Left forelimb (tissue), 1 donor: ENCODE results near the gene ADGRG7.

Experiments used
- DNase-seq: peaks from one replicate; pipeline ENCODE4 v3.0.0-alpha.2; 2018; ENCODE audit warnings: low spot score

ADGRG7 gene

GRCh38 chr3:100702082-100702979 is 92.9 kb downstream of the ADGRG7 start:
- DNase-seq = no peak

GRCh38 chr3:100702980-100703345 is 93.6 kb downstream of the ADGRG7 start:
- DNase-seq = no peak

GRCh38 chr3:100703865-100704264 is 94.5 kb downstream of the ADGRG7 start:
- DNase-seq = no peak

DNA sequence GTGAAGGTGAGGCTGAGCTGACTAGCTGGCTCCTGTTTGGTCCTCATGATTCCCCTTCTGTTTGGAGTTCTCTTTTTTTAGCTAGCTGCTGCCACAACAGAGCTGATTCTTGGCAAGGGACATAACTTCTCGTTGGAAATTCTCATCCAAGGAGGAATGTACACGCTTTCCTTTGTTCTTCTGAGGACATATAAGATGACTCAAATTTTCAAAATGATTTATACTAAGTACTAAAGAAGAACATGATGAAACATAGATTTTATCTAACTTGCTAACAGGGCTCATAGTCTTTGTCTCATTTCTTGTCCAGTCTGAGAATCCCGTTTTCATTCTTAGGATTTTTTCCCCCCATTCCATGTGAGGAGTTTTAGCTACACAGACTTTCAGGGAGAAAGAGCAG is 97.0 kb downstream of the ADGRG7 start:
- no peak for DNase-seq

DNA sequence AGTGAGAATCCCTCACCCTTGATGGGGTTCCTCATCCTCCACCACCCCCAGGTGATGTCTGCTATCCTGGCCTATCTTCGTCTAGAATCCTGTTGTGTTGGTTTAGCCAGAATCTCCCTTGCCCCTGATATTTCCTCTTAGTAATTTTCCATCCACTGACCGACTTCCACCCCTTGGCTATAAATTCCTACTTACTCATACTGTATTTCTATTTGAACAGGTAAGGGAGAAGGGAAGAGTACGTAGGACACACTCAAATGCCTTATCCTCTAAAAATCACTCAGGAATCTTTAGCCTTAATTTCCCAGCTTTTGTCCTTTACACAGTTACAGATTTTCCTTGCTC is 99.2 kb downstream of the ADGRG7 start:
- DNase-seq = no peak

DNA sequence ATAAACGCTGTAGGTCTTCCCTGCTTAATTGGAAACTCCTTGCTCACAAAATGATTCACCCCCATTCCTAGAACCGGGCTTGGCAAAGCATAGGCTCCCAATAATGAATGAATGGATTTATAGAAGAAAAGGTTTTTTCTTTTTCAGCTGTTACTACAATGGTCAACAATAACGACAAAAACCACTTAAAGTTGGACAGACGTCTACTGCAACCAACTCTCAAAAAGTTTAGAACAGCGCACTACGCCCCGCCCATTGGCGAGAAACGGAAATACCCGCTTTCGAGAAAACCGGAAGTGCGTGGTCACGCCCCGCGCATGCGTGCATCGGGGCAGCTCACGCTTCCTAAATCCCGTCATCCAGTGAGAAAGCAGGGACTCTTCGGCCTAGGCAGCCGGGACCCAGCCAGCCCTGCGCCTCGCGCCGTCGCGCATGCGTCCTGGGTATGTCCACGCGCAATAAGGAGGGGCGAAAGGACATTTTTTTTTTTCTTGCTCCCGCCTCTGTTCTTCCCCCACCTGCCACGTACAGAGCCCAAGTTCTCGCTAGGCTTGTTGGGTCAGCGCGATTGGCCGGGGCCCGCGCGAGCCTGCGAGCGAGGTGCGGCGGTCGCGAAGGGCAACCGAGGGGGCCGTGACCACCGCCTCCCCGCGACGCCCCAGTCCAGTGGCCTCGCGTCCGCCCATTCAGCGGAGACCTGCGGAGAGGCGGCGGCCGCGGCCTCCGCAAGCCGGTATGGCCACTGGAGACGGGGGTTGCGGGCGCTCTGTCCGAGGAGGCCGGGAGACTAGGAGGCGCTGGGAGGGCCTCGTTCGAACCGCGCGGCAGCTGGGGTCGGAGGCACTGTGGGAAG is 99.8 kb downstream of the ADGRG7 start, which contains the start of gene TFG:
TSS of gene TFG (plus strand) at position 506 of the 853 bp plus-strand sequence. CDS start 4,192 bp downstream, outside the sequence.
- peak; percentile 100 for DNase-seq

DNA sequence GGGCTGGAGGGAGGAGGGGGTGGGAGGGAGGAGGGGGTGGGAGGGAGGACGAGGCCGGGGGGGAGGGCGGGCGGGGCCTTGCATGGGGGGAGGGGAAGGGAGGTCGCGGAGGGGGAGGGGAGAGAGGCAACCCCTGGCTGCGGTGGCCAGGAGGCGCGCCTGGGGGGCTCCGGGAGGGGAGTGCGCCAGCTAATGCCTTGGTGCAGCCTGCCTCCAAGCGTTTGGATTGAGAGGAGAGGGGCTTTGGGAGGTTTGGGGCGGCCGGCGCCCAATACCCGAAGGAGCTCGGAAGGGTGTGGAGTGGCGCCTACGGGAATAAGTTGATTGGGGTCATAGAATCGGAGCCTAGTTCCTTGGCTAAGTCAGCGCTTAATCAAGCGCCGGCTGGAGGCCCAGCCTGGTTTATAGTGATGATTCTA is 100.5 kb downstream of the ADGRG7 start:
- DNase-seq = peak; percentile 78

DNA sequence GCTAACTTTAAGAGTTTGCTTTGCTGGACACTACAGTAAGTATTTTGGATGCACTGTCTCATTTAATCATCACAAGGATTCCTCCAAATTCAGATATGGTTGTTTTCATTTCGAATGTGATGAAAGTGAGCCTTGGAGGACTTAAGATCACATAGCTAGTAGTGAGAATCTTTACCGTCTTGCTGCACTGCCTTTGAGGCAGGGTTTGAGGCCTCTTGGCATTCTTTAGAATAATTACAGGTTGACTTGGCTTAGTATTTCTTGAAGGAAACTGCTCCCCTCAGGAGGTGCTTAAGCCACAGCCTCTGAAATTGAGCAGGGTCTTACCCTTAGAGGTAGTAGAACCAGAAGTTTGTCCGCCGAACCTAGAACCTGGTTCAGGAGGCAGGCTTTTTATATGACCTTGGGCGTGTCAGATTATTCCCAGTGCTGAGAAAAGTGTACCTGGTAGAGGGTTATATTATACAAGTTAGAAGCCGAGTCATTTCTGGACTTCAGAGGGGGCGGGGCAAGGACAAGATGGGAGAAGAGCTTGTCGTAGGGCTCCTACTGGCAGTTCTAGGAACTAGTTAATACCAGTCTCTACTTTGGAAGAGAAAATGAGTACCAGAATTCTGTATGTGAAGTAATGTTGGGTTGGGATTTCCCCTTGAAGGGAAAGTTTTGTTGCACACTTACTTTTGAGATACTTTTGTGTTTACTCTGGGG is 101.0 kb downstream of the ADGRG7 start:
- DNase-seq = no peak

GRCh38 chr3:100715176-100715575 is 105.8 kb downstream of the ADGRG7 start:
- no peak for DNase-seq

DNA sequence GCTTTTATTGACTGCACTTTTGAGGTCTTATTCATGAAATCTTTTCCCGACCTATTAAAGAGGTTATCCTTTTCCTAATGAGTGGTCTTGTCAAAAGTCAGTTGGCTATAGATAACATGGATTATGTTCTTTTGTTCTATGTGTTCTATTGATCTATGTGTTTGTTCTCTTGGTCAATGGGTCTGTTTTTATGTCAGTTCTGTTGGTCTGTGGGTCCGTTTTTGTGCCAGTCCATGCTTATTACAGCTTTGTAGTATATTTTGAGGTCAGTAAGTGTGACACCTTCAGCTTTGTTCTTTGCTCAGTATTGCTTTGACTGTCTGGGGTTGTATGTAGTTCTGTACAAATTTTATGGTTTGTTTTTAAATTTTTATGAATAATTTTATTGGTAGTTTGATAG is 107.7 kb downstream of the ADGRG7 start:
- no peak for DNase-seq

- no peak for DNase-seq
These were observed 108.5 kb downstream of the ADGRG7 start for GRCh38 chr3:100717637-100718487.

- DNase-seq = no peak
These were observed 109.7 kb downstream of the ADGRG7 start for GRCh38 chr3:100719136-100719535.

DNA sequence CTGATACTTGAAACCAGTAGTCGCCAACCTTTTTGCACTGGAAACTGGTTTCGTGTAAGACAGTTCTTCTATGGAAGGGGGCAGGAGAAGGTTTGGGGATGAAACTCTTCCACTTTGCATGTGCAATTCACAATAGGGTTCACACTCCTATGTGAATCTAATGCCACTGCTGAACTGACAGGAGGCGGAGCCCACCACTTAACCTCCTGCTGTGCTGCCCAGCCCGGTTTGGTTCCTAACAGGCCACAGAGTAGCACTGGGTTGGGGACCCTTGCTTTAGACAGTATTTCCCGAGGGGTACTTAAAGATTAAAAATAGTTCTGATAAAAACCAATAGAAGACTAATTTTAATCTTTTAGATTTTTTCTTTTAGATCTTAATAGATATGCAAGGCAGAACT is 111.0 kb downstream of the ADGRG7 start:
- no peak for DNase-seq

GRCh38 chr3:100725935-100726513 is 116.6 kb downstream of the ADGRG7 start:
- DNase-seq = no peak

GRCh38 chr3:100726706-100727105 is 117.3 kb downstream of the ADGRG7 start:
- no peak for DNase-seq

DNA sequence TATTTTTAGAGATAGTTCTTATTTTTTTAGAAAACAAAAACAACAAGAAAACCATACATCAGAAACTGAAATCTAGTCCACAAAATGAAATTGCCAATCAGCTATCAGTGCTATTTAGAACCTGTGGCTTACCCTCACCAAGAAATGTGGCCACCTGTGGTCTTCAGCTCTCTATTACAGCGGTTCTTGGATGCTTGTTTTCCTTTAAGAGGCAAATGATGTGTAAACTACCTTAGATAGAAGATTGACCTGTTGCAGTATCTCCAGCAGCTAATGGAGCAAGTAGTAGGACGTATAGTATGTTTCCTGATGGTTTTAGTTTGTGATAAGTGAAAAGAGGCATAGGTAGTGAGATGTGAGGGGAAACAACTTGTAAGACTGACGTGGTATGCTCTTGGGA is 121.1 kb downstream of the ADGRG7 start:
- no peak for DNase-seq

GRCh38 chr3:100732435-100732834 is 123.0 kb downstream of the ADGRG7 start:
- DNase-seq = no peak

- no peak for DNase-seq
These were observed 127.9 kb downstream of the ADGRG7 start for GRCh38 chr3:100737334-100737733.

- no peak for DNase-seq
These were observed 130.8 kb downstream of the ADGRG7 start for GRCh38 chr3:100740207-100740606.

GRCh38 chr3:100743535-100743934 is 134.1 kb downstream of the ADGRG7 start:
- DNase-seq = no peak

DNA sequence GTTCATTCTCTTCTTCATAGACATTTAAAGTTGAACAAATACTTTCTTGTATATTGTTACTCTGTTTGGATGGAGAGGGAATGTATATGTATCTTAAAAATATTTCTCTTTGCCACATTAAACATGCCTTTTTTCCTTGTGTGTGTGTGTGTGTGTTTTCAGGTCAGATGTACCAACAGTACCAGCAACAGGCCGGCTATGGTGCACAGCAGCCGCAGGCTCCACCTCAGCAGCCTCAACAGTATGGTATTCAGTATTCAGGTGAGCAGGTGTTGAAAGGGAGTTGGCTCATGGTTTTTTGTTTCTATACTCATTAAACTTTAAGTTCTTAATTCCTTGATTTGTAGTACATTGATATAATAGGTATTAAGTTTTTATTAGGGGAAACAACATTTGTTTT is 135.3 kb downstream of the ADGRG7 start:
- no peak for DNase-seq
